Mesenchymal stem cell (in vitro differentiated cells and primary cell): ENCODE measurements around the gene ASB16.
A peak's percentile ranks its signal among the peaks of the same experiment; 100 is the strongest.

Source experiments
- DNase-seq: peaks from one replicate; pipeline ENCODE4 v3.0.0-alpha.2; 2013
- H2AFZ ChIP-seq: one replicate; pipeline ENCODE4 v1.6.1; 2013; ENCODE audit warnings: low read depth, mild to moderate bottlenecking, control low read depth, inconsistent platforms, low read length, moderate library complexity
- H2AK5ac ChIP-seq: 2 replicates; pipeline ENCODE4 v1.6.1; 2013; ENCODE audit warnings: low read length, moderate library complexity, mild to moderate bottlenecking, inconsistent platforms; ENCODE audit not compliant: severe bottlenecking
- H2BK120ac ChIP-seq: one replicate; pipeline ENCODE4 v1.6.1; 2013; ENCODE audit warnings: low read depth, mild to moderate bottlenecking, inconsistent platforms, low read length, moderate library complexity
- H2BK12ac ChIP-seq, 2 experiments: one replicate each; pipeline ENCODE4 v1.6.1; 2013; ENCODE audit warnings: inconsistent platforms in 2 of 2, low read length in 2 of 2, mild to moderate bottlenecking in 2 of 2, moderate library complexity in 2 of 2, control low read depth in 1 of 2
- H2BK15ac ChIP-seq: one replicate; pipeline ENCODE4 v1.6.1; 2013; ENCODE audit warnings: mild to moderate bottlenecking, low read depth, inconsistent platforms; ENCODE audit not compliant: poor library complexity, severe bottlenecking
- H2BK5ac ChIP-seq: 2 replicates; pipeline ENCODE4 v1.6.1; 2013; ENCODE audit warnings: low read depth, mild to moderate bottlenecking, low read length, control low read depth, inconsistent platforms; ENCODE audit not compliant: poor library complexity, severe bottlenecking
- H3K14ac ChIP-seq, 2 experiments: one replicate each; pipeline ENCODE4 v1.6.1; 2013; ENCODE audit warnings: inconsistent platforms in 2 of 2, low read length in 2 of 2, control low read depth in 1 of 2, mild to moderate bottlenecking in 1 of 2, moderate library complexity in 1 of 2
- H3K18ac ChIP-seq, 2 experiments: one replicate each; pipeline ENCODE4 v1.6.1; 2013; ENCODE audit warnings: inconsistent platforms in 2 of 2, low read length in 2 of 2, control low read depth in 1 of 2, low read depth in 1 of 2, mild to moderate bottlenecking in 1 of 2
- H3K23ac ChIP-seq, 2 experiments: one replicate each; pipeline ENCODE4 v1.6.1; 2013; ENCODE audit warnings: inconsistent platforms in 2 of 2, low read length in 2 of 2, mild to moderate bottlenecking in 2 of 2, moderate library complexity in 2 of 2, control low read depth in 1 of 2
- H3K27ac ChIP-seq: 2 replicates; pipeline ENCODE4 v1.5.1; 2013; ENCODE audit warnings: mild to moderate bottlenecking, moderate library complexity, low read length, control low read depth, inconsistent platforms; ENCODE audit not compliant: poor library complexity, severe bottlenecking
- H3K27me3 ChIP-seq, 2 experiments: 2 replicates each; pipeline versions ENCODE4 v1.6.1 to v1.7.0; 2013; ENCODE audit warnings: low read length in 2 of 2, mild to moderate bottlenecking in 2 of 2, moderate library complexity in 2 of 2, control low read depth in 1 of 2, inconsistent platforms in 1 of 2; ENCODE audit not compliant: control insufficient read depth in 1 of 2, insufficient read depth in 1 of 2
- H3K36me3 ChIP-seq, 2 experiments: 2 replicates each; pipeline versions ENCODE4 v1.6.1 to v1.7.0; 2013; ENCODE audit warnings: low read length in 2 of 2, control low read depth in 1 of 2, inconsistent platforms in 1 of 2, low read depth in 1 of 2, mild to moderate bottlenecking in 1 of 2; ENCODE audit not compliant: insufficient read depth in 2 of 2, control insufficient read depth in 1 of 2
- H3K4ac ChIP-seq, 2 experiments: one replicate each; pipeline ENCODE4 v1.6.1; 2013; ENCODE audit warnings: inconsistent platforms in 2 of 2, low read length in 2 of 2, mild to moderate bottlenecking in 2 of 2, moderate library complexity in 2 of 2, control low read depth in 1 of 2, low read depth in 1 of 2
- H3K4me1 ChIP-seq: 2 replicates; pipeline ENCODE4 v1.6.1; 2013; ENCODE audit warnings: low read depth, low read length, control low read depth; ENCODE audit not compliant: control insufficient read depth, insufficient read depth
- H3K4me2 ChIP-seq: 2 replicates; pipeline ENCODE4 v1.6.1; 2013; ENCODE audit warnings: low read length, mild to moderate bottlenecking, inconsistent platforms; ENCODE audit not compliant: poor library complexity, severe bottlenecking
- H3K4me3 ChIP-seq, 2 experiments: 2 replicates each; pipeline versions ENCODE4 v1.5.1 to v1.7.0; 2013; ENCODE audit warnings: low read length in 2 of 2, mild to moderate bottlenecking in 2 of 2, control low read depth in 1 of 2, low read depth in 1 of 2; ENCODE audit not compliant: insufficient read depth in 1 of 2
- H3K79me1 ChIP-seq: replicated peaks from 2 replicates; pipeline ENCODE4 v1.6.1; 2013; ENCODE audit warnings: mild to moderate bottlenecking, control low read depth, low read length, inconsistent platforms; ENCODE audit not compliant: poor library complexity, severe bottlenecking
- H3K9ac ChIP-seq: 2 replicates; pipeline ENCODE4 v1.7.0; 2013; ENCODE audit warnings: mild to moderate bottlenecking, low read length, moderate library complexity
- H3K9me3 ChIP-seq: 2 replicates; pipeline ENCODE4 v1.7.0; 2013; ENCODE audit warnings: mild to moderate bottlenecking, low read length; ENCODE audit not compliant: control insufficient read depth
- H4K8ac ChIP-seq: one replicate; pipeline ENCODE4 v1.6.1; 2013; ENCODE audit warnings: inconsistent platforms, mild to moderate bottlenecking, low read length, moderate library complexity
- H4K91ac ChIP-seq: one replicate; pipeline ENCODE4 v1.6.1; 2013; ENCODE audit warnings: mild to moderate bottlenecking, low read length, inconsistent platforms
- WGBS: methylation state at CpG from one replicate; pipeline ENCODE4 v1.1.7; 2013; ENCODE audit warnings: mixed read lengths; 5-methylcytosine and 5-hydroxymethylcytosine counted together

The ASB16 gene

DNA sequence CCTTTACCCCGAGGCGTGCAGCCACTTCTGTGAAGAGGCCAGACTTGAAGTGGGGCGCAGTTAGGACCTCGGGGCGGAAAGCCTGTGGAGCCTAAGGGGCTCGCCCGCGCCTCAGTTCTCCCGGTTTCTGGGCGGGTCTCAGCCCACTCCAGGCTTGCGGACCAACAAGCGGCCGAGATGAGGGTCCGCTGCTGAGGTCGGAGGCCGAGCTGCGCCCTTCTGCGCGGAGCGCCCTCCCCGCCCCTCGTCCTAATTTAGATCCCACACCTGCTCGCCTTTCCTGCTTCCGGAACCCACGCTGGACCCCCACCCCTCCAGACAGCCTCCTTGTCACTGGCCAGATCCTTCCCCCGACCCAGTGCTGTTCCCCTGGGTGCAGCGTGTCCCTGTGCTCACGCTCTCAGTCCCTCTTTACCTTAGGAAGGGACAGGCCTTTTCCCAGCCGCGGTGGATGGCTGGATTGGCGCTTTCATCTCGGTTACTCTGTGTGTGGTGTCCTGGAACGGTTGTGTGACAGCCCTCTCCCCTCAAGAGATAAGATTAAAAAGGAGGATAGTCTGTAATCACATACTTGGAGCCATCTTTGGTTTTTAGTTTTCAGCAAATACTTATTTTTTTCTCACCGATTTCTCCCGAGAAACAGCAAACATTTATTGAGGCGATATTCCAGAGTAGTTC lies 30.1 kb downstream of the ASB16 start:
- Histone ChIP-seq H3K27me3 (no peaks in the 10 kb centered on the region), H3K27ac (peak overlapping the region; percentile 91), H3K4me1 (peaks cover 20% of the 10 kb centered on the region), H2BK15ac (peak overlapping the region; percentile 68), H2BK5ac (no peak overlapping the region), H2AFZ (peak overlapping the region; percentile 78), H3K79me1 (peaks cover 10% of the 10 kb centered on the region), H3K9me3 (no peaks in the 10 kb centered on the region), H3K4me3 (peak overlapping the region; percentile 79 to 81), H3K9ac (peak overlapping the region; percentile 88), H2AK5ac (peak overlapping the region; percentile 82), H3K4me2 (peak overlapping the region; percentile 87), H3K36me3 (peaks cover 19 to 21% of the 10 kb centered on the region in 2 experiments), H2BK120ac (peak overlapping the region; percentile 59), H3K4ac (peak overlapping the region; percentile 98 to 99), H2BK12ac (peak overlapping the region in 1 of 2 experiments; percentile 93), H3K23ac (peak overlapping the region in 1 of 2 experiments; percentile 57), H3K14ac (peak overlapping the region in 1 of 2 experiments; percentile 91), H4K91ac (peak overlapping the region; percentile 94), H4K8ac (peak overlapping the region; percentile 98), H3K18ac (peak overlapping the region; percentile 95 to 98)
- 11% methylated on average over 30 of the region's 36 CpGs for WGBS
- no peak for DNase-seq

DNA sequence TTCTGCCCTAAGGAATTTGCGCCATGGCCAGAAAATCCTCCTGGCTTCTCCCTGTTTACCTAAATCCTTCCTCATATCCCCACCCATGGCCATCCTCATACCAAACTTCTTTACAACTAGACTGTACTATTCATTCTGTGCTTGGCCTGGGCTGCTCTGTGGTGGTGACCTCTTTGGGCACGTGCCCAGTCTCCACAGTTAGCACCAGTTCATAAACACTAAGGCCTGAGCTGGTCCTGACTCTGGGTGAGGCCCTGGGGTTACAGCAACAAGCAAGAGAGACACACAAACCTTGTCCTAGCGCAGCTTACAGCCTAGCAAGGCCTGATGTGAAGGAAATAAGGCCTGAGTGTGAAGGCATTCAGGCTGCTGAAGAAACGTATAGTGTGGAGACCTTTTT lies 32.3 kb downstream of the ASB16 start:
- Histone ChIP-seq H3K4me2 (no peak overlapping the region), H2BK12ac (peak overlapping the region in 1 of 2 experiments; percentile 1), H3K14ac (no peak overlapping the region), H3K27me3 (no peaks in the 10 kb centered on the region), H3K4me3 (no peak overlapping the region), H2BK15ac (no peak overlapping the region), H3K9ac (peak overlapping the region; percentile 42), H4K91ac (no peak overlapping the region), H3K27ac (no peak overlapping the region), H2AK5ac (no peak overlapping the region), H4K8ac (no peak overlapping the region), H3K36me3 (peaks cover 16 to 17% of the 10 kb centered on the region in 2 experiments), H3K18ac (no peak overlapping the region), H3K4me1 (peaks cover 14% of the 10 kb centered on the region), H3K9me3 (no peaks in the 10 kb centered on the region), H2BK120ac (no peak overlapping the region), H3K79me1 (peaks cover 13% of the 10 kb centered on the region), H2AFZ (no peak overlapping the region), H2BK5ac (no peak overlapping the region), H3K23ac (no peak overlapping the region), H3K4ac (no peak overlapping the region)
- 90% methylated on average over 4 of the region's 4 CpGs for WGBS
- no peak for DNase-seq

GRCh38 chr17:44203731-44204440 lies 33.4 kb downstream of the ASB16 start:
- Histone ChIP-seq H2AK5ac (no peak overlapping the region), H2BK120ac (no peak overlapping the region), H3K14ac (no peak overlapping the region), H3K79me1 (peaks cover 16% of the 10 kb centered on the region), H2BK5ac (no peak overlapping the region), H3K4ac (no peak overlapping the region), H2AFZ (no peak overlapping the region), H2BK15ac (no peak overlapping the region), H3K23ac (no peak overlapping the region), H2BK12ac (peak overlapping the region in 1 of 2 experiments; percentile 3), H3K27me3 (no peaks in the 10 kb centered on the region), H3K4me3 (peak overlapping the region in 1 of 2 experiments; percentile 28), H3K4me2 (no peak overlapping the region), H3K18ac (peak overlapping the region in 1 of 2 experiments; percentile 55), H3K9ac (peak overlapping the region; percentile 42), H3K4me1 (peaks cover 11% of the 10 kb centered on the region), H4K91ac (no peak overlapping the region), H3K9me3 (no peaks in the 10 kb centered on the region), H4K8ac (peak overlapping the region; percentile 8), H3K36me3 (peaks cover 25 to 28% of the 10 kb centered on the region in 2 experiments), H3K27ac (no peak overlapping the region)
- 67% methylated on average over 9 of the region's 9 CpGs for WGBS
- DNase-seq = peak; percentile 51

GRCh38 chr17:44204441-44204882 lies 34.0 kb downstream of the ASB16 start:
- peak overlapping the region in 1 of 2 experiments; percentile 3 for H2BK12ac ChIP-seq
- H3K9ac ChIP-seq = peak overlapping the region; percentile 6
- no peak overlapping the region for H4K91ac ChIP-seq
- H3K4ac ChIP-seq = no peak overlapping the region
- peaks cover 11% of the 10 kb centered on the region for H3K4me1 ChIP-seq
- H3K14ac ChIP-seq = no peak overlapping the region
- no peak overlapping the region for H2AK5ac ChIP-seq
- H3K4me2 ChIP-seq = no peak overlapping the region
- no peak overlapping the region for H2BK120ac ChIP-seq
- peak overlapping the region; percentile 8 for H4K8ac ChIP-seq
- no peak overlapping the region for H2AFZ ChIP-seq
- H3K27me3 ChIP-seq = no peaks in the 10 kb centered on the region
- H3K18ac ChIP-seq = no peak overlapping the region
- no peak overlapping the region for H2BK5ac ChIP-seq
- H3K79me1 ChIP-seq = peaks cover 19% of the 10 kb centered on the region
- no peak overlapping the region for H3K4me3 ChIP-seq
- H3K36me3 ChIP-seq = peaks cover 30 to 34% of the 10 kb centered on the region in 2 experiments
- no peaks in the 10 kb centered on the region for H3K9me3 ChIP-seq
- 48% methylated on average over 5 of the region's 5 CpGs for WGBS
- no peak overlapping the region for H3K23ac ChIP-seq
- no peak overlapping the region for H2BK15ac ChIP-seq
- H3K27ac ChIP-seq = no peak overlapping the region
- peak; percentile 68 for DNase-seq
